Progenitor cell of endocrine pancreas (in vitro differentiated cells): Measurements from ENCODE around the gene CTSD. TPM values are rescaled to one million over a fixed set of nuclear protein-coding genes. Genes with fewer than 3 reads are reported as not detected.

Source experiments
- DNase-seq: peaks from one replicate; pipeline ENCODE4 v3.0.0; 2021; ENCODE audit warnings: low spot score; ENCODE audit not compliant: unreplicated experiment
- H3K27ac Mint-ChIP-seq: 2 replicates; pipeline ENCODE4 v1.8.0; 2021; ENCODE audit warnings: mild to moderate bottlenecking, moderate library complexity, mixed read lengths
- H3K27me3 Mint-ChIP-seq: 2 replicates; pipeline ENCODE4 v1.8.0; 2021; ENCODE audit warnings: mixed read lengths
- H3K36me3 Mint-ChIP-seq: 2 replicates; pipeline ENCODE4 v1.8.0; 2022; ENCODE audit warnings: mixed read lengths; ENCODE audit not compliant: insufficient read depth
- H3K4me1 Mint-ChIP-seq: 2 replicates; pipeline ENCODE4 v1.8.0; 2021; ENCODE audit warnings: low read depth, mixed read lengths
- H3K4me3 Mint-ChIP-seq: 2 replicates; pipeline ENCODE4 v1.8.0; 2021; ENCODE audit warnings: low read depth, mild to moderate bottlenecking, moderate library complexity, mixed read lengths
- H3K9me3 Mint-ChIP-seq: 2 replicates; pipeline ENCODE4 v1.8.0; 2021; ENCODE audit warnings: low read depth, mixed read lengths
- CTCF ChIP-seq: fragments of 200-600 bp; sonication (generic); IDR thresholded peaks from one replicate; pipeline ENCODE4 v1.5.0; 2021; ENCODE audit warnings: antibody characterized with exemption, mild to moderate bottlenecking; ENCODE audit not compliant: unreplicated experiment
- total RNA-seq: library from RNA; stranded (reverse); gene quantifications from 2 replicates; pipeline ENCODE4 v1.2.1, GENCODE V29; 2021

CTSD gene
- total RNA-seq, 1 donor from 2014 or later, result 158 TPM

- H3K9me3 Mint-ChIP-seq, result peaks cover 9% of the 10 kb centered on the region
- peaks cover 80% of the 10 kb centered on the region for H3K27me3 Mint-ChIP-seq
- no peak for DNase-seq
- no peak for TF ChIP-seq CTCF
- H3K4me3 Mint-ChIP-seq, result no peak overlapping the region
- no peak overlapping the region for H3K27ac Mint-ChIP-seq
- peaks cover 14% of the 10 kb centered on the region for H3K4me1 Mint-ChIP-seq
- H3K36me3 Mint-ChIP-seq, result no peaks in the 10 kb centered on the region
These were observed 31.2 kb downstream of the CTSD start for GRCh38 chr11:1732418-1733008.

- Mint-ChIP-seq H3K27ac (no peak overlapping the region), H3K4me3 (no peak overlapping the region), H3K36me3 (no peaks in the 10 kb centered on the region), H3K4me1 (peaks cover 14% of the 10 kb centered on the region), H3K27me3 (peaks cover 76% of the 10 kb centered on the region), H3K9me3 (peaks cover 6% of the 10 kb centered on the region)
- no peak for TF ChIP-seq CTCF
- DNase-seq, result no peak
These were observed 32.2 kb downstream of the CTSD start for GRCh38 chr11:1731451-1732059.

- H3K27ac Mint-ChIP-seq, result no peak overlapping the region
- peaks cover 16% of the 10 kb centered on the region for H3K4me1 Mint-ChIP-seq
- no peak overlapping the region for H3K4me3 Mint-ChIP-seq
- no peaks in the 10 kb centered on the region for H3K9me3 Mint-ChIP-seq
- peaks cover 68% of the 10 kb centered on the region for H3K27me3 Mint-ChIP-seq
- no peak for TF ChIP-seq CTCF
- no peaks in the 10 kb centered on the region for H3K36me3 Mint-ChIP-seq
- no peak for DNase-seq
These were observed 33.6 kb downstream of the CTSD start for GRCh38 chr11:1730059-1730629.

GRCh38 chr11:1729692-1730011 lies 34.1 kb downstream of the CTSD start:
- H3K4me3 Mint-ChIP-seq, result no peak overlapping the region
- H3K36me3 Mint-ChIP-seq, result no peaks in the 10 kb centered on the region
- H3K9me3 Mint-ChIP-seq, result no peaks in the 10 kb centered on the region
- peaks cover 69% of the 10 kb centered on the region for H3K27me3 Mint-ChIP-seq
- no peak for TF ChIP-seq CTCF
- DNase-seq, result no peak
- no peak overlapping the region for H3K27ac Mint-ChIP-seq
- H3K4me1 Mint-ChIP-seq, result peaks cover 16% of the 10 kb centered on the region

GRCh38 chr11:1728931-1729691 lies 34.6 kb downstream of the CTSD start:
- no peak overlapping the region for H3K27ac Mint-ChIP-seq
- no peaks in the 10 kb centered on the region for H3K9me3 Mint-ChIP-seq
- H3K36me3 Mint-ChIP-seq, result no peaks in the 10 kb centered on the region
- no peak for TF ChIP-seq CTCF
- DNase-seq, result no peak
- peaks cover 16% of the 10 kb centered on the region for H3K4me1 Mint-ChIP-seq
- H3K4me3 Mint-ChIP-seq, result no peak overlapping the region
- H3K27me3 Mint-ChIP-seq, result peaks cover 68% of the 10 kb centered on the region
